Upper lobe of left lung (tissue), 4 donors: ENCODE measurements around the gene NUFIP1.

Source experiments
- EP300 ChIP-seq, 4 donors: sonication (generic); formaldehyde crosslinking; IDR thresholded peaks; one replicate each; pipeline ENCODE4 v1.5.1; 2017; ENCODE audit warnings: antibody characterized with exemption in 4 of 4, control low read depth in 2 of 4
- POLR2A ChIP-seq, 4 donors: fragments of 450-650 bp; IDR thresholded peaks; one replicate each; pipeline ENCODE4 v1.5.1; 2016 to 2017; ENCODE audit warnings: antibody characterized with exemption in 4 of 4, mild to moderate bottlenecking in 2 of 4
- TF ChIP-seq, protein P1 (sequence below), 6 experiments: fragments of 450-650 bp in 4 of 6; fragments of 200-600 bp in 2 of 6; sonication (generic) in 2 of 6; IDR thresholded peaks; one replicate each; pipeline ENCODE4 v1.5.1; 2016 to 2019; ENCODE audit warnings: antibody characterized with exemption in 6 of 6

DNA sequence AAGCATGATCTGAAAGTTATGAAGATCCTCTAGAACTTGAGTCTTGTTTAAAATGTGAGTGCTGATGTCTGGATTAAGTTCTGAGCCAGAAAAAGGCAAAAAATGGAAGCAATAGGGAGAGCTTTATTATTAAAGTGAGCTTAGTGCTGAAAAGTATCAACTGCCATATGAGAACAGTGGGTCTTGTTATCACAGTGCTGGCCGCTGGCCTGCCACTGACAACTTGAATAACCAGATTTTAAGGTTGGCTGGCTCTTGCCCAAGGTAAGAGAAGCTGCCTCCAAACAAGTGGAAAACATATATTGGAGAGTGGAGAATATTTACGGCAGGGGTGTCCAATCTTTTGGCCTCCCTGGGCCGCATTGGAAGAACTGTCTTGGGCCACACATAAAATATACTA is 33.9 kb downstream of the NUFIP1 start:
- TF ChIP-seq, protein P1, sequence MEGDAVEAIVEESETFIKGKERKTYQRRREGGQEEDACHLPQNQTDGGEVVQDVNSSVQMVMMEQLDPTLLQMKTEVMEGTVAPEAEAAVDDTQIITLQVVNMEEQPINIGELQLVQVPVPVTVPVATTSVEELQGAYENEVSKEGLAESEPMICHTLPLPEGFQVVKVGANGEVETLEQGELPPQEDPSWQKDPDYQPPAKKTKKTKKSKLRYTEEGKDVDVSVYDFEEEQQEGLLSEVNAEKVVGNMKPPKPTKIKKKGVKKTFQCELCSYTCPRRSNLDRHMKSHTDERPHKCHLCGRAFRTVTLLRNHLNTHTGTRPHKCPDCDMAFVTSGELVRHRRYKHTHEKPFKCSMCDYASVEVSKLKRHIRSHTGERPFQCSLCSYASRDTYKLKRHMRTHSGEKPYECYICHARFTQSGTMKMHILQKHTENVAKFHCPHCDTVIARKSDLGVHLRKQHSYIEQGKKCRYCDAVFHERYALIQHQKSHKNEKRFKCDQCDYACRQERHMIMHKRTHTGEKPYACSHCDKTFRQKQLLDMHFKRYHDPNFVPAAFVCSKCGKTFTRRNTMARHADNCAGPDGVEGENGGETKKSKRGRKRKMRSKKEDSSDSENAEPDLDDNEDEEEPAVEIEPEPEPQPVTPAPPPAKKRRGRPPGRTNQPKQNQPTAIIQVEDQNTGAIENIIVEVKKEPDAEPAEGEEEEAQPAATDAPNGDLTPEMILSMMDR (IDR thresholded peaks at IDR 0.05) = no peak
- TF ChIP-seq POLR2A (IDR thresholded peaks at IDR 0.05) (no peak), EP300 (IDR thresholded peaks at IDR 0.05) (no peak)
